ENCODE measurements around the gene CCDC6. TPM values are rescaled to one million over a fixed set of nuclear protein-coding genes. Genes with fewer than 3 reads are reported as not detected.

The CCDC6 gene
- polyA plus RNA-seq, 1 donor from 2014 or later, result 20.1 TPM

DNA sequence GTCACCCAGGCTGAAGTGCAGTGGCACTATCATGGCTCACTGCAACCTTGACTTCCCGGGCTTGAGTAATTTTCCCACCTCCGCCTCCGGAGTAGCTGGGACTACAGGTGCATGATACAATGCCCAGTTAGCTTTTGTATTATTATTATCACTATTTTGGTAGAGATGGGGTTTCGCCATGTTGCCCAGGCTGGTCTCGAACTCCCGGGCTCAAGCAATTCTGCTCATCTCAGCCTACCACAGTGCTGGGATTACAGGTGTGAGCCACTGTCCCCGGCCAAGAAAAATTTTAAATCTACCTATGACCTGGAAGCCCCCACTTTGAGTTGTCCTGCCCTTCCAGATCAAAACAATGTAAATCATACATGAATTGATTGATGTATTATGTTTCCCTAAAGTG is 38.8 kb downstream of the CCDC6 start:
- H4K20me1 ChIP-seq (ENCODE audit: insufficient read depth), result no peaks in the 10 kb centered on the region
- no peak overlapping the region for H3K4me3 ChIP-seq (ENCODE audit: low read length)
- H3K9ac ChIP-seq (ENCODE audit: low read length), result no peak overlapping the region
- no peaks in the 10 kb centered on the region for H3K36me3 ChIP-seq (ENCODE audit: insufficient read depth, low read length)
- peaks cover 18% of the 10 kb centered on the region for H3K79me2 ChIP-seq (replicated peaks; ENCODE audit: insufficient read depth, low read length)
- H3K27ac ChIP-seq (ENCODE audit: low read length), result no peak overlapping the region
- TF ChIP-seq, protein P1, sequence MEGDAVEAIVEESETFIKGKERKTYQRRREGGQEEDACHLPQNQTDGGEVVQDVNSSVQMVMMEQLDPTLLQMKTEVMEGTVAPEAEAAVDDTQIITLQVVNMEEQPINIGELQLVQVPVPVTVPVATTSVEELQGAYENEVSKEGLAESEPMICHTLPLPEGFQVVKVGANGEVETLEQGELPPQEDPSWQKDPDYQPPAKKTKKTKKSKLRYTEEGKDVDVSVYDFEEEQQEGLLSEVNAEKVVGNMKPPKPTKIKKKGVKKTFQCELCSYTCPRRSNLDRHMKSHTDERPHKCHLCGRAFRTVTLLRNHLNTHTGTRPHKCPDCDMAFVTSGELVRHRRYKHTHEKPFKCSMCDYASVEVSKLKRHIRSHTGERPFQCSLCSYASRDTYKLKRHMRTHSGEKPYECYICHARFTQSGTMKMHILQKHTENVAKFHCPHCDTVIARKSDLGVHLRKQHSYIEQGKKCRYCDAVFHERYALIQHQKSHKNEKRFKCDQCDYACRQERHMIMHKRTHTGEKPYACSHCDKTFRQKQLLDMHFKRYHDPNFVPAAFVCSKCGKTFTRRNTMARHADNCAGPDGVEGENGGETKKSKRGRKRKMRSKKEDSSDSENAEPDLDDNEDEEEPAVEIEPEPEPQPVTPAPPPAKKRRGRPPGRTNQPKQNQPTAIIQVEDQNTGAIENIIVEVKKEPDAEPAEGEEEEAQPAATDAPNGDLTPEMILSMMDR (IDR thresholded peaks at IDR 0.05; ENCODE audit: poor library complexity, severe bottlenecking), result no peak
- no peak for TF ChIP-seq POLR2AphosphoS5 (IDR thresholded peaks at IDR 0.05)
- TF ChIP-seq SMC3 (conservative IDR thresholded peaks at IDR 0.05; ENCODE audit: poor library complexity), result no peak
- no peak for TF ChIP-seq EZH2 (IDR thresholded peaks at IDR 0.05; ENCODE audit: borderline replicate concordance, insufficient read depth, low read length, poor library complexity, severe bottlenecking)
- TF ChIP-seq EP300 (conservative IDR thresholded peaks at IDR 0.05; ENCODE audit: poor library complexity, severe bottlenecking), result no peak
- no peak overlapping the region for H3K4me2 ChIP-seq (ENCODE audit: low read length)
- H3K9me2 ChIP-seq (ENCODE audit: insufficient read depth, low read length), result no peaks in the 10 kb centered on the region
- no peaks in the 10 kb centered on the region for H3F3A ChIP-seq (ENCODE audit: insufficient read depth, low read length, poor library complexity, severe bottlenecking)
- H3K9me3 ChIP-seq (ENCODE audit: low read length), result no peaks in the 10 kb centered on the region
- no peaks in the 10 kb centered on the region for H3K27me3 ChIP-seq (ENCODE audit: insufficient read depth, low read depth, low read length)
- H2AFZ ChIP-seq (ENCODE audit: low read depth, low read length), result no peak overlapping the region

DNA sequence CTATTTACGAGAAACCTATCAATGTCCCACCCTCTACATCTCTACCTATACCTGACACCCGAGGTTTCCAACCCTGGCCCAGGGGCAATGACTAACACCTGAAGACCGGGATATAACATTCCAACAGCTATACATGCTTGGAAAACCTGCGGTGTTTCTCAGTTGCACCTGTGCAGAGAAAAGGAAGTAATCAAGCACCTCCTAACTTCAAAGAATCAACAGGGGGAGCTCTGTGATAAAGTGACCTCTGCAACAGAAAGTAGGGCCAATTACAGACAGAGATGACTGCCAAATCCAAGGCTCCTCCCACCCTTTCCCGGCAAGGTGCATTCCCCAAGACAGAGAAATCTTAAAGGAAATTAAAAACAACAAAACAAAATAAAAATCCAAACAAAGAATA is 41.3 kb downstream of the CCDC6 start:
- H3K4me2 ChIP-seq (ENCODE audit: low read length), result no peak overlapping the region

More for the DNA sequence above, 41.3 kb downstream of the CCDC6 start:
- Histone ChIP-seq H3F3A (ENCODE audit: insufficient read depth, low read length, poor library complexity, severe bottlenecking) (no peaks in the 10 kb centered on the region), H3K27ac (ENCODE audit: low read length) (no peak overlapping the region), H3K9me2 (ENCODE audit: insufficient read depth, low read length) (no peaks in the 10 kb centered on the region), H3K27me3 (ENCODE audit: insufficient read depth, low read depth, low read length) (no peaks in the 10 kb centered on the region), H3K9ac (ENCODE audit: low read length) (no peak overlapping the region), H4K20me1 (ENCODE audit: insufficient read depth) (no peaks in the 10 kb centered on the region), H3K4me3 (ENCODE audit: low read length) (no peak overlapping the region), H3K9me3 (ENCODE audit: low read length) (no peaks in the 10 kb centered on the region), H2AFZ (ENCODE audit: low read depth, low read length) (no peak overlapping the region), H3K79me2 (replicated peaks; ENCODE audit: insufficient read depth, low read length) (peaks cover 20% of the 10 kb centered on the region), H3K36me3 (ENCODE audit: insufficient read depth, low read length) (no peaks in the 10 kb centered on the region)
- TF ChIP-seq EZH2 (IDR thresholded peaks at IDR 0.05; ENCODE audit: borderline replicate concordance, insufficient read depth, low read length, poor library complexity, severe bottlenecking) (no peak), POLR2AphosphoS5 (IDR thresholded peaks at IDR 0.05) (no peak), EP300 (conservative IDR thresholded peaks at IDR 0.05; ENCODE audit: poor library complexity, severe bottlenecking) (no peak), REST (IDR thresholded peaks at IDR 0.05; ENCODE audit: borderline replicate concordance) (no peak), MXI1 (conservative IDR thresholded peaks at IDR 0.05; ENCODE audit: poor library complexity, severe bottlenecking) (no peak), SMC3 (conservative IDR thresholded peaks at IDR 0.05; ENCODE audit: poor library complexity) (no peak), TAF1 (IDR thresholded peaks at IDR 0.05; ENCODE audit: low read depth) (no peak), RAD21 (conservative IDR thresholded peaks at IDR 0.05) (no peak)
- TF ChIP-seq, protein P1 (IDR thresholded peaks at IDR 0.05; ENCODE audit: poor library complexity, severe bottlenecking), result no peak

Measured in neural cell (in vitro differentiated cells).